HepG2 (cell line): ENCODE results near the gene ANKRD2. TPM values are rescaled to one million over a fixed set of nuclear protein-coding genes. Genes with fewer than 3 reads are reported as not detected.

ENCODE experiments used
- CBFB ChIP-seq: sonication (generic); formaldehyde crosslinking; IDR thresholded peaks from 2 replicates; pipeline ENCODE4 v1.4.0; 2020; ENCODE audit warnings: missing genetic modification reagents
- CBX5 ChIP-seq: sonication (generic); formaldehyde crosslinking; IDR thresholded peaks from 2 replicates; pipeline ENCODE4 v1.4.0; 2020; ENCODE audit warnings: missing genetic modification reagents, borderline replicate concordance
- CTCF ChIP-seq: sonication (generic); formaldehyde crosslinking; IDR thresholded peaks from 2 replicates; pipeline ENCODE4 v1.5.0; 2020; ENCODE audit warnings: mild to moderate bottlenecking, missing genetic modification reagents, moderate library complexity
- GMEB1 ChIP-seq: sonication (generic); formaldehyde crosslinking; IDR thresholded peaks from 2 replicates; pipeline ENCODE4 v1.5.1; 2020; ENCODE audit warnings: missing genetic modification reagents, mild to moderate bottlenecking, borderline replicate concordance
- IKZF5 ChIP-seq: IDR thresholded peaks from 2 replicates; pipeline ENCODE4 v1.6.1; 2018; ENCODE audit warnings: missing genetic modification reagents, mild to moderate bottlenecking, missing compliant biosample characterization
- MBD4 ChIP-seq: IDR thresholded peaks from 2 replicates; pipeline ENCODE4 v1.6.1; 2012; ENCODE audit warnings: low read length, inconsistent platforms, borderline replicate concordance
- NFYB ChIP-seq: sonication (generic); formaldehyde crosslinking; IDR thresholded peaks from 2 replicates; pipeline ENCODE4 v1.4.0; 2020; ENCODE audit warnings: missing genetic modification reagents
- NRL ChIP-seq: sonication (generic); formaldehyde crosslinking; IDR thresholded peaks from 2 replicates; pipeline ENCODE4 v1.5.0; 2020; ENCODE audit warnings: missing genetic modification reagents, mild to moderate bottlenecking, moderate library complexity, borderline replicate concordance
- ZBTB3 ChIP-seq: sonication (generic); formaldehyde crosslinking; IDR thresholded peaks from 2 replicates; pipeline ENCODE4 v1.4.0; 2020; ENCODE audit warnings: low read depth, mild to moderate bottlenecking, moderate library complexity, missing genetic modification reagents, borderline replicate concordance
- ZBTB42 ChIP-seq: sonication (generic); formaldehyde crosslinking; IDR thresholded peaks from 2 replicates; pipeline ENCODE4 v1.5.0; 2020; ENCODE audit warnings: mild to moderate bottlenecking, missing genetic modification reagents
- ZBTB7B ChIP-seq: sonication (generic); formaldehyde crosslinking; IDR thresholded peaks from 2 replicates; pipeline ENCODE4 v1.4.0; 2020; ENCODE audit warnings: missing genetic modification reagents
- ZNF234 ChIP-seq: sonication (generic); formaldehyde crosslinking; conservative IDR thresholded peaks from 2 replicates; pipeline ENCODE4 v1.5.1; 2020; ENCODE audit warnings: mild to moderate bottlenecking, missing genetic modification reagents
- ZNF292 ChIP-seq: sonication (generic); formaldehyde crosslinking; IDR thresholded peaks from 2 replicates; pipeline ENCODE4 v1.8.1; 2022; ENCODE audit warnings: mild to moderate bottlenecking, low read depth, missing genetic modification reagents, borderline replicate concordance
- ZNF30 ChIP-seq: sonication (generic); formaldehyde crosslinking; IDR thresholded peaks from 2 replicates; pipeline ENCODE4 v1.5.0; 2020; ENCODE audit warnings: mild to moderate bottlenecking, missing genetic modification reagents
- ZNF432 ChIP-seq: sonication (generic); formaldehyde crosslinking; IDR thresholded peaks from 2 replicates; pipeline ENCODE4 v1.5.0; 2020; ENCODE audit warnings: missing genetic modification reagents, mild to moderate bottlenecking, borderline replicate concordance
- ZNF513 ChIP-seq: sonication (generic); formaldehyde crosslinking; conservative IDR thresholded peaks from 2 replicates; pipeline ENCODE4 v1.5.0; 2020; ENCODE audit warnings: missing genetic modification reagents
- ZNF709 ChIP-seq: sonication (generic); formaldehyde crosslinking; IDR thresholded peaks from 2 replicates; pipeline ENCODE4 v1.5.0; 2020; ENCODE audit warnings: mild to moderate bottlenecking, missing genetic modification reagents
- polyA plus RNA-seq, 8 experiments: library from polyadenylated mRNA; depleted of rRNA in 3 of 8; stranded (reverse) in 7 of 8; unstranded in 1 of 8; fragments of >200 nt; fragmentation: Illumina TruSeq in 4 of 8; extraction: Trizol in 4 of 8; gene quantifications; 2 replicates each; pipeline versions ENCODE4 v1.2.1 to v1.2.3, GENCODE V29; 2011 to 2016; ENCODE audit warnings: low read depth in 4 of 8, missing spikeins in 1 of 8, mixed read lengths in 1 of 8; ENCODE audit not compliant: insufficient read depth in 1 of 8
- total RNA-seq, 5 experiments: library from RNA; depleted of rRNA; stranded (reverse); fragments of >200 nt; fragmentation: Illumina TruSeq; extraction: Trizol; gene quantifications; 2 replicates each; pipeline ENCODE4 v1.2.3, GENCODE V29; 2016; ENCODE audit warnings: low read depth in 1 of 5

ANKRD2 gene
- total and polyA plus RNA-seq, 2 of the 13 experiments (the other 11 are each of a cell fraction or from before 2014, with no cell fraction given): not detected

- TF ChIP-seq IKZF5 (CRISPR knock-in tag) (peak; percentile 5; the same call in 1 of the 2 replicates), GMEB1 (peak; percentile 47; the same call in 1 of the 2 replicates), CBFB (CRISPR knock-in tag) (no peak), ZNF292 (CRISPR knock-in tag) (peak; percentile 79), ZNF513 (no peak), ZNF709 (no peak), CTCF (CRISPR knock-in tag) (no peak), NRL (CRISPR knock-in tag) (0 out of 2 replicates have a peak, but pooled peaks have one; percentile 70), CBX5 (CRISPR knock-in tag) (no peak; the same call in 1 of the 2 replicates), ZNF30 (CRISPR knock-in tag) (no peak), ZBTB7B (CRISPR knock-in tag) (peak; percentile 76), ZBTB3 (CRISPR knock-in tag) (no peak), ZNF432 (CRISPR knock-in tag) (no peak), NFYB (CRISPR knock-in tag) (peak; percentile 96), MBD4 (no peak), ZNF234 (CRISPR knock-in tag) (no peak), ZBTB42 (no peak; the same call in 1 of the 2 replicates)
Measured at GRCh38 chr10:97632949-97633884, 60.6 kb downstream of the ANKRD2 start, which contains the start of gene MORN4 (continued).
